Trophoblast cell (in vitro differentiated cells and primary cell): Measurements from ENCODE around the gene KYAT1.

Source experiments
- DNase-seq, 2 donors: peaks; one replicate each; pipeline ENCODE4 v3.0.0-alpha.2; 2016
- H2AFZ ChIP-seq: 2 replicates; pipeline ENCODE4 v1.6.1; 2013; ENCODE audit warnings: low read length, moderate library complexity, mild to moderate bottlenecking; ENCODE audit not compliant: insufficient read depth, poor library complexity
- H2AK5ac ChIP-seq: 2 replicates; pipeline ENCODE4 v1.6.1; 2013; ENCODE audit warnings: mild to moderate bottlenecking, low read length
- H2BK120ac ChIP-seq: 2 replicates; pipeline ENCODE4 v1.6.1; 2013; ENCODE audit warnings: low read length, mild to moderate bottlenecking, moderate library complexity; ENCODE audit not compliant: insufficient read depth, poor library complexity
- H2BK12ac ChIP-seq: 2 replicates; pipeline ENCODE4 v1.6.1; 2013; ENCODE audit warnings: mild to moderate bottlenecking, low read length, moderate library complexity
- H2BK5ac ChIP-seq: 2 replicates; pipeline ENCODE4 v1.6.1; 2013; ENCODE audit warnings: low read length, low read depth, moderate library complexity, mild to moderate bottlenecking; ENCODE audit not compliant: poor library complexity
- H3K14ac ChIP-seq: 2 replicates; pipeline ENCODE4 v1.6.1; 2013; ENCODE audit warnings: mild to moderate bottlenecking, low read length
- H3K18ac ChIP-seq: 2 replicates; pipeline ENCODE4 v1.6.1; 2013; ENCODE audit warnings: mild to moderate bottlenecking, low read length
- H3K23ac ChIP-seq: 2 replicates; pipeline ENCODE4 v1.6.1; 2013; ENCODE audit warnings: low read length
- H3K27ac ChIP-seq: 2 replicates; pipeline ENCODE4 v1.5.1; 2013; ENCODE audit warnings: low read depth, mild to moderate bottlenecking, inconsistent platforms, low read length, moderate library complexity
- H3K27me3 ChIP-seq: 2 replicates; pipeline ENCODE4 v1.6.1; 2013; ENCODE audit warnings: inconsistent platforms, mild to moderate bottlenecking, low read length, moderate library complexity; ENCODE audit not compliant: insufficient read depth
- H3K36me3 ChIP-seq, 2 experiments: 1 replicate in 1 of 2; 2 replicates in 1 of 2; pipeline ENCODE4 v1.6.1; 2013; ENCODE audit warnings: low read length in 2 of 2, mild to moderate bottlenecking in 2 of 2, moderate library complexity in 1 of 2; ENCODE audit not compliant: insufficient read depth in 2 of 2, control insufficient read depth in 1 of 2
- H3K4ac ChIP-seq: 2 replicates; pipeline ENCODE4 v1.6.1; 2013; ENCODE audit warnings: low read depth, mild to moderate bottlenecking, low read length, moderate library complexity
- H3K4me1 ChIP-seq, 2 experiments: 1 replicate in 1 of 2; 2 replicates in 1 of 2; pipeline ENCODE4 v1.6.1; 2013; ENCODE audit warnings: low read length in 2 of 2, mild to moderate bottlenecking in 2 of 2, moderate library complexity in 1 of 2; ENCODE audit not compliant: insufficient read depth in 2 of 2, control insufficient read depth in 1 of 2
- H3K4me2 ChIP-seq: 2 replicates; pipeline ENCODE4 v1.6.1; 2013; ENCODE audit warnings: inconsistent platforms, mild to moderate bottlenecking, low read length, moderate library complexity
- H3K4me3 ChIP-seq: 2 replicates; pipeline ENCODE4 v1.5.1; 2013; ENCODE audit warnings: mild to moderate bottlenecking, low read depth, low read length, inconsistent platforms
- H3K79me1 ChIP-seq: one replicate; pipeline ENCODE4 v1.6.1; 2013; ENCODE audit warnings: low read length
- H3K79me2 ChIP-seq: 2 replicates; pipeline ENCODE4 v1.6.1; 2013; ENCODE audit warnings: low read length, mild to moderate bottlenecking; ENCODE audit not compliant: control insufficient read depth, insufficient read depth, poor library complexity
- H3K9ac ChIP-seq: 2 replicates; pipeline ENCODE4 v1.6.1; 2013; ENCODE audit warnings: mild to moderate bottlenecking, low read length
- H3K9me3 ChIP-seq: 2 replicates; pipeline ENCODE4 v1.6.1; 2013; ENCODE audit warnings: low read depth, mild to moderate bottlenecking, control low read depth, inconsistent platforms, low read length; ENCODE audit not compliant: insufficient read depth
- H4K12ac ChIP-seq: 2 replicates; pipeline ENCODE4 v1.6.1; 2013; ENCODE audit warnings: low read depth, mild to moderate bottlenecking, low read length, moderate library complexity
- H4K8ac ChIP-seq: 2 replicates; pipeline ENCODE4 v1.6.1; 2013; ENCODE audit warnings: low read depth, mild to moderate bottlenecking, low read length, moderate library complexity
- H4K91ac ChIP-seq: one replicate; pipeline ENCODE4 v1.6.1; 2013; ENCODE audit warnings: low read depth, mild to moderate bottlenecking, low read length, moderate library complexity
- WGBS: extraction: QIAGEN DNeasy Blood & Tissue Kit; methylation state at CpG from one replicate; pipeline ENCODE4 v1.1.7; 2013; ENCODE audit warnings: missing lambda C conversion rate; ENCODE audit not compliant: insufficient read length, insufficient coverage; ENCODE audit errors: extremely low coverage; 5-methylcytosine and 5-hydroxymethylcytosine counted together

Gene KYAT1

GRCh38 chr9:128886211-128886891 lies 4.6 kb upstream of the KYAT1 start:
- Histone ChIP-seq H3K23ac (no peak overlapping the region), H2BK120ac (no peak overlapping the region), H3K4me3 (no peak overlapping the region), H3K4ac (no peak overlapping the region), H3K4me2 (no peak overlapping the region), H4K8ac (no peak overlapping the region), H3K9ac (no peak overlapping the region), H3K18ac (no peak overlapping the region), H3K79me1 (peaks cover 10% of the 10 kb centered on the region), H4K12ac (no peak overlapping the region), H3K36me3 (peaks cover 35 to 54% of the 10 kb centered on the region in 2 experiments), H2BK5ac (no peak overlapping the region), H3K27me3 (no peaks in the 10 kb centered on the region), H3K79me2 (peaks cover 27% of the 10 kb centered on the region), H2AK5ac (no peak overlapping the region), H3K9me3 (no peaks in the 10 kb centered on the region), H3K4me1 (peaks cover 7 to 14% of the 10 kb centered on the region in 2 experiments), H2AFZ (no peak overlapping the region), H3K27ac (no peak overlapping the region), H3K14ac (no peak overlapping the region), H2BK12ac (no peak overlapping the region), H4K91ac (no peak overlapping the region)
- DNase-seq: peak in 1 of 2 donors; percentile 59
- no CpG with 5 or more reads among the region's 13 CpGs for WGBS

- H2BK120ac ChIP-seq: no peak overlapping the region
- peaks cover 8 to 14% of the 10 kb centered on the region in 2 experiments for H3K4me1 ChIP-seq
- whole genome bisulfite sequencing: no CpG with 5 or more reads among the region's 15 CpGs
- H2AFZ ChIP-seq: no peak overlapping the region
- no peaks in the 10 kb centered on the region for H3K9me3 ChIP-seq
- H3K18ac ChIP-seq: no peak overlapping the region
- H2BK5ac ChIP-seq: no peak overlapping the region
- H3K36me3 ChIP-seq: peaks cover 33 to 53% of the 10 kb centered on the region in 2 experiments
- no peak overlapping the region for H4K12ac ChIP-seq
- no peaks in the 10 kb centered on the region for H3K27me3 ChIP-seq
- no peak overlapping the region for H2BK12ac ChIP-seq
- H4K8ac ChIP-seq: no peak overlapping the region
- no peak overlapping the region for H3K23ac ChIP-seq
- no peak overlapping the region for H2AK5ac ChIP-seq
- no peak overlapping the region for H4K91ac ChIP-seq
- no peak for DNase-seq
- H3K14ac ChIP-seq: no peak overlapping the region
- peaks cover 27% of the 10 kb centered on the region for H3K79me2 ChIP-seq
- no peak overlapping the region for H3K4me2 ChIP-seq
- no peak overlapping the region for H3K4ac ChIP-seq
- H3K9ac ChIP-seq: no peak overlapping the region
- H3K27ac ChIP-seq: no peak overlapping the region
- H3K79me1 ChIP-seq: peaks cover 10% of the 10 kb centered on the region
- H3K4me3 ChIP-seq: no peak overlapping the region
Observed at GRCh38 chr9:128885798-128886197, 4.0 kb upstream of the KYAT1 start.

- no peak overlapping the region for H3K27ac ChIP-seq
- H2AK5ac ChIP-seq: no peak overlapping the region
- no peak for DNase-seq
- H4K12ac ChIP-seq: no peak overlapping the region
- WGBS: no CpG with 5 or more reads among the region's 8 CpGs
- H3K27me3 ChIP-seq: no peaks in the 10 kb centered on the region
- H2BK120ac ChIP-seq: no peak overlapping the region
- peaks cover 29 to 50% of the 10 kb centered on the region in 2 experiments for H3K36me3 ChIP-seq
- no peak overlapping the region for H2BK12ac ChIP-seq
- H2BK5ac ChIP-seq: no peak overlapping the region
- peaks cover 8 to 14% of the 10 kb centered on the region in 2 experiments for H3K4me1 ChIP-seq
- peak overlapping the region; percentile 13 for H3K4ac ChIP-seq
- H3K14ac ChIP-seq: no peak overlapping the region
- H3K9me3 ChIP-seq: no peaks in the 10 kb centered on the region
- H3K4me3 ChIP-seq: no peak overlapping the region
- peaks cover 27% of the 10 kb centered on the region for H3K79me2 ChIP-seq
- no peak overlapping the region for H3K9ac ChIP-seq
- no peak overlapping the region for H3K18ac ChIP-seq
- H4K8ac ChIP-seq: no peak overlapping the region
- H3K79me1 ChIP-seq: peaks cover 10% of the 10 kb centered on the region
- no peak overlapping the region for H2AFZ ChIP-seq
- no peak overlapping the region for H4K91ac ChIP-seq
- H3K4me2 ChIP-seq: no peak overlapping the region
- H3K23ac ChIP-seq: no peak overlapping the region
Observed at GRCh38 chr9:128885376-128885775, 3.6 kb upstream of the KYAT1 start.

GRCh38 chr9:128884164-128884563 lies 2.4 kb upstream of the KYAT1 start:
- WGBS: no CpG with 5 or more reads among the region's 2 CpGs

More at GRCh38 chr9:128884164-128884563, 2.4 kb upstream of the KYAT1 start:
- Histone ChIP-seq H3K18ac (peak overlapping the region; percentile 12), H3K4ac (peak overlapping the region; percentile 1), H3K79me1 (peaks cover 10% of the 10 kb centered on the region), H3K23ac (no peak overlapping the region), H4K12ac (no peak overlapping the region), H4K8ac (no peak overlapping the region), H3K36me3 (peaks cover 24 to 44% of the 10 kb centered on the region in 2 experiments), H3K4me3 (no peak overlapping the region), H3K4me1 (peaks cover 8 to 14% of the 10 kb centered on the region in 2 experiments), H2BK5ac (no peak overlapping the region), H3K9me3 (no peaks in the 10 kb centered on the region), H3K4me2 (no peak overlapping the region), H3K79me2 (peaks cover 27% of the 10 kb centered on the region), H2BK12ac (no peak overlapping the region), H3K9ac (no peak overlapping the region), H3K14ac (no peak overlapping the region), H4K91ac (no peak overlapping the region), H2AFZ (no peak overlapping the region), H3K27me3 (no peaks in the 10 kb centered on the region), H2AK5ac (no peak overlapping the region), H2BK120ac (no peak overlapping the region), H3K27ac (no peak overlapping the region)
- no peak for DNase-seq
